AML-193 (cell line): ENCODE data around the gene TBCK.

Experiments
- DNase-seq, 2 experiments: peaks; one replicate each; lab custom pipeline; 2025; lab: John Stamatoyannopoulos, UW

TBCK gene

GRCh38 chr4:106286611-106287010 is 29.4 kb downstream of the TBCK start:
- no peak for DNase-seq

GRCh38 chr4:106284227-106284626 is 31.8 kb downstream of the TBCK start:
- DNase-seq = no peak

GRCh38 chr4:106277140-106277675 is 38.8 kb downstream of the TBCK start:
- no peak for DNase-seq

GRCh38 chr4:106273831-106274230 is 42.2 kb downstream of the TBCK start:
- DNase-seq = no peak

GRCh38 chr4:106270736-106271135 is 45.3 kb downstream of the TBCK start:
- DNase-seq = no peak

GRCh38 chr4:106269711-106270110 is 46.3 kb downstream of the TBCK start:
- DNase-seq = no peak

GRCh38 chr4:106268786-106269185 is 47.2 kb downstream of the TBCK start:
- no peak for DNase-seq

- DNase-seq = peak; percentile 69 to 71
These were observed 49.8 kb downstream of the TBCK start for GRCh38 chr4:106266201-106266600.

GRCh38 chr4:106264331-106264728 is 51.7 kb downstream of the TBCK start:
- no peak for DNase-seq

- DNase-seq = no peak
These were observed 52.2 kb downstream of the TBCK start for GRCh38 chr4:106263594-106264330.

- no peak for DNase-seq
These were observed 54.0 kb downstream of the TBCK start for GRCh38 chr4:106261980-106262379.

- DNase-seq = no peak
These were observed 57.6 kb downstream of the TBCK start for GRCh38 chr4:106258145-106259045.

- DNase-seq = no peak
These were observed 59.8 kb downstream of the TBCK start for GRCh38 chr4:106256190-106256589.

GRCh38 chr4:106255195-106255594 is 60.8 kb downstream of the TBCK start:
- no peak for DNase-seq

GRCh38 chr4:106253364-106254129 is 62.5 kb downstream of the TBCK start:
- no peak for DNase-seq

GRCh38 chr4:106247600-106247999 is 68.4 kb downstream of the TBCK start:
- no peak for DNase-seq

- DNase-seq = no peak
These were observed 69.6 kb downstream of the TBCK start for GRCh38 chr4:106246441-106246840.

- no peak for DNase-seq
These were observed 70.8 kb downstream of the TBCK start for GRCh38 chr4:106245176-106245575.

GRCh38 chr4:106240699-106241098 is 75.3 kb downstream of the TBCK start:
- no peak for DNase-seq

GRCh38 chr4:106238820-106239420 is 77.1 kb downstream of the TBCK start:
- DNase-seq = peak; percentile 26 to 36

- no peak for DNase-seq
These were observed 84.1 kb downstream of the TBCK start for GRCh38 chr4:106231931-106232330.

- no peak for DNase-seq
These were observed 93.5 kb downstream of the TBCK start for GRCh38 chr4:106222548-106222947.
